ENCODE results near the gene RINT1.

The RINT1 gene

DNA sequence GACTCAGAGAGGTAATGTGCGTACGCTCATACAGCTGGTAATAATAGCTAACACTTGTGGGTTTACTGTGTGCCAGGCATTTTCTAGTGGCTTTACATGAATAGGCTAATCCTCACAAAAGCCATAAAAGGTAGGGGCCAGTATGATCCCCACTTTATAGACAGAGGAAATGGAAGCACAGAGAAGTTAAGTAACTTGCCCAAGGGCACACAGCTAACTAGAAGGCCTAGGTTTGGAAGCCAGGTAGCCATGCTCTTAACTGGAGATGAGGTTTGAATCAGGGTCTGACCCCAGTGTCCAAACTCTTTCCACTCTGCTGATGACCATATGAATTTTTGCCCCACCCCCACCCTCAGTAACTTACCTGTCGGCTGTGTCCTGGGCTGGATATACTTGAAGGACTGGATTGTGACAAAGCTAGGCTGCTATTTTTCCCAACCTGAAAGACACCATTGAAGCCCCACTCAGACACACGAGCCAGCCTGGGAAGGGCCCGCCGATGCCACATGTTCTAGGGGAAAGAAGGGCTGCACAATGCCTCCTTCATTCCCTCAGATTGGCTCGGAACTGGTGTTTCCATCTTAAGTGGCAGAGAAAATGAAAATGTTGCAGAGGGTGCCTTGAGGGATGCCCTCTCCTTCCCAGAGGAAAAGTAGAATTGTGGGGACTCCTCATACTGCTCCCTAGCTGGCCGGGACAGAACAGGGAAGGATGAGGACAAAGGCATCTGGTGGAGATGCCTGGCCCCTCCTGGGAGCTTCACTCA lies 78.3 kb downstream of the RINT1 start:
- in situ Hi-C loops (cut with MboI; ENCODE audit: low sequenced_read_pairs, unreplicated experiment): no loop called here

DNA sequence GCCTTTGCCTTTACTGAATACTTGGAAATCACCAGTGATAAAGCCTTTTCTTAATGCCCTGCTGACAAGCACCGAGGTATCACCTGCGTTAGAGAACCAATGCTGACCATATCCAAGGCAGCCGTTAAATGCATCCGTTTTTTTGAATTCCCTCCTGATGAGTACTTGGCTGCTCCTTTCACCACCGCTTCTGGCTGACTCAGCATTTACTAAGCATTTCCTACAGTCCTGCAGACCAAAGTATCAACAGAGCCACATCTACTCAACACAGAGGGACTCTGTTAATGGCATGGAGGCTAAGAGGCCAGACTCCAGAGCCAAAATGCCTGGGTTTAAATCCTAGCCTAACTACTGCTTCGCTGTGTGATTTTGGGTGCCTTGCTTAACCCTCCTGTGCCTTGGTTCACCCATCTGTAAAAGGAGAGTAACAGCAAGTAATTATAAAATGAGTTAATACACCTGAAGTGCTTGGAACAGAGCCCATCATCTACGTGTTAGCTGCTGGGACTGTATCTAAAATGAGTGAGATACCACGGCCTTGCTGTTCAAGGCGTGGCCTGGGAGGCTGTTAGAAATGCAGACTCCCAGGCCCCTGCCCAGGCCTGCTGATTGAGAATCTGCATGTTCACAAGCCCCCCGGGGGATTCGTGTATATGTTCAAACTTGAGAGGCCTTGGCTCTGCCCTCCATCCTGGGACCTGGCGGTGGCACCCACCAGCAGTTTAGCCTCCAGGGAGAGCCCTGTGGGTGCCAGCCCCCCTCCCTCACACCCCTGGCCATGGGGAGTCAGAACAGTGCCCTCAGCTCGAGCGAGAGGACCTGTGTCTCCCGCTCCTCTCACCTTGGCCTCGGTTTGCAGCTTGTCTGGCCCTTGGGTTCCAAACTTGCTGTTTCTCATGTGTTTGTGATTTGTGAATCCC lies 80.1 kb downstream of the RINT1 start:
- TF ChIP-seq CTCF (IDR thresholded peaks at IDR 0.05; ENCODE audit: borderline replicate concordance, control extremely low read depth, extremely low read depth, insufficient read depth, missing control alignments): no peak
- DNase-seq (ENCODE audit: low spot score): no peak
- in situ Hi-C loops (cut with MboI; ENCODE audit: low sequenced_read_pairs, unreplicated experiment): no loop called here

More for the DNA sequence above, 78.3 kb downstream of the RINT1 start:
- TF ChIP-seq CTCF (IDR thresholded peaks at IDR 0.05; ENCODE audit: borderline replicate concordance, control extremely low read depth, extremely low read depth, insufficient read depth, missing control alignments): no peak
- DNase-seq (ENCODE audit: low spot score): no peak

DNA sequence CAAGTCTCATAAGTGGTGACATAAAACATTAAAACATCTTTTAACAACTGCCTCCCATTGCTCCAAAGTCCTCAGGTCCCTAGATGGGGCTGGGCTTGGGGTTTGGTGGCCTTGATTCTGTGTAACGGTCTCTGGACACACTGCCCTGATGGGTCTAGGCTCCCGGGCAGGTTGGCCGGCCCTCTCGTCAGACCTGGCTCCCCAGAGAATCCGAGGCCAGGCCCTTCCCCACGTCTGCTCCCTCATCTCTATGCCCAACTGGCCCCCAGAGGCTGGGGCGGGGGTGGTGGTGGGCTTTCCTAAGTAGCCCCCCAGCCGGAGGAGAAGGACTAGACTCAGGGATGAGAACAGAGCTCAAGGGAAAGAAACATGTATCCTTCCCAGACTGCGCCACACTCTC lies 80.8 kb downstream of the RINT1 start:
- no peak for DNase-seq (ENCODE audit: low spot score)
- TF ChIP-seq CTCF (IDR thresholded peaks at IDR 0.05; ENCODE audit: borderline replicate concordance, control extremely low read depth, extremely low read depth, insufficient read depth, missing control alignments): no peak
- in situ Hi-C loops (cut with MboI; ENCODE audit: low sequenced_read_pairs, unreplicated experiment): no loop called here

GRCh38 chr7:105613611-105614330 lies 81.8 kb downstream of the RINT1 start:
- TF ChIP-seq CTCF (IDR thresholded peaks at IDR 0.05; ENCODE audit: borderline replicate concordance, control extremely low read depth, extremely low read depth, insufficient read depth, missing control alignments): no peak
- DNase-seq (ENCODE audit: low spot score): no peak
- in situ Hi-C loops (cut with MboI; ENCODE audit: low sequenced_read_pairs, unreplicated experiment): no loop called here

GRCh38 chr7:105614341-105614840 lies 82.4 kb downstream of the RINT1 start:
- in situ Hi-C loops (cut with MboI; ENCODE audit: low sequenced_read_pairs, unreplicated experiment): no loop called here
- DNase-seq (ENCODE audit: low spot score): no peak
- no peak for TF ChIP-seq CTCF (IDR thresholded peaks at IDR 0.05; ENCODE audit: borderline replicate concordance, control extremely low read depth, extremely low read depth, insufficient read depth, missing control alignments)
